Ovary (tissue), 9 donors: Measurements from ENCODE around the gene CCR6. TPM values are rescaled to one million over a fixed set of nuclear protein-coding genes. Genes with fewer than 3 reads are reported as not detected.

Experiments
- DNase-seq, 5 donors: peaks; one replicate each; pipeline ENCODE4 v3.0.0-alpha.2; 2019 to 2020
- H3K27ac ChIP-seq, 2 donors: fragments of 200-600 bp; one replicate each; pipeline versions ENCODE4 v1.5.1 to v1.8.0; 2019 to 2022
- H3K27me3 ChIP-seq: fragments of 200-600 bp; one replicate; pipeline ENCODE4 v1.8.0; 2022
- H3K36me3 ChIP-seq: fragments of 200-600 bp; sonication (generic); one replicate; pipeline ENCODE4 v1.5.1; 2019
- H3K4me1 ChIP-seq: one replicate; pipeline ENCODE4 v1.8.1; 2013; ENCODE audit warnings: mild to moderate bottlenecking, moderate library complexity; ENCODE audit not compliant: insufficient read depth
- H3K4me3 ChIP-seq: fragments of 200-600 bp; sonication (generic); one replicate; pipeline ENCODE4 v1.5.1; 2017
- H3K9me3 ChIP-seq, 2 donors: fragments of 200-600 bp in 1 of 2; sonication (generic) in 1 of 2; one replicate each; pipeline versions ENCODE4 v1.5.1 to v1.8.1; 2013 to 2019; ENCODE audit warnings: mild to moderate bottlenecking in 1 of 2, moderate library complexity in 1 of 2
- EP300 ChIP-seq: sonication (generic); formaldehyde crosslinking; IDR thresholded peaks from one replicate; pipeline ENCODE4 v1.6.1; 2017; ENCODE audit warnings: antibody characterized with exemption
- POLR2A ChIP-seq: fragments of 450-650 bp; IDR thresholded peaks from one replicate; pipeline ENCODE4 v1.6.1; 2017; ENCODE audit warnings: antibody characterized with exemption, mild to moderate bottlenecking, moderate library complexity
- WGBS, 3 donors: extraction: QIAGEN DNeasy Blood & Tissue Kit in 1 of 3; methylation state at CpG; one replicate each; pipeline versions ENCODE4 v1.1.5 to v1.1.7; 2013 to 2017; 5-methylcytosine and 5-hydroxymethylcytosine counted together
- intact Hi-C, 4 donors: fragments of 100-400 bp; cut with DNase I; formaldehyde crosslinking; loops; one replicate each; pipeline versions ENCODE4 v1.11.0 to v1.15.1; 2022 to 2023
- polyA plus RNA-seq, 2 donors: library from polyadenylated mRNA; stranded (reverse); fragments of 200-250 nt in 1 of 2; fragments of 350-450 nt in 1 of 2; fragmentation: Illumina TruSeq in 1 of 2; extraction: RNeasy Lipid Tissue Mini Kit (QIAGEN cat#74804) in 1 of 2; gene quantifications; one replicate each; pipeline ENCODE4 v1.2.3, GENCODE V29; 2013 to 2014
- total RNA-seq, 7 donors: library from RNA; depleted of rRNA in 2 of 7; stranded (reverse); fragments of >200 nt in 2 of 7; fragmentation: NEBNext Ultra II Directional in 3 of 7; extraction: Animal tissue kit (Norgen Biotek cat#: 25700) in 3 of 7; gene quantifications; one replicate each; pipeline versions ENCODE4 v1.1.0 to v1.2.4, GENCODE V29; 2016 to 2023
- TF ChIP-seq, protein P1 (sequence below), 3 donors: fragments of 450-650 bp in 2 of 3; fragments of 200-600 bp in 1 of 3; IDR thresholded peaks; one replicate each; pipeline versions ENCODE4 v1.5.1 to v1.8.0; 2016 to 2022; ENCODE audit warnings: antibody characterized with exemption in 3 of 3, mild to moderate bottlenecking in 1 of 3
- donor health status: DM: no; HTN: no; CAD: no; lungs with moderate emphysema.
- donor health status: DM: no; HTN: no; CAD: no.
- donor health status: Bipolar disorder and iron deficiency.
- donor health status: DM: yes; HTN: yes; CAD: no.
- donor health status: DM: no; HTN: no; CAD: no.
- donor health status: DM: yes; HTN: yes; CAD: no.

The CCR6 gene
- total and polyA plus RNA-seq, 9 donors = 0.18 TPM; not detected in 8

DNA sequence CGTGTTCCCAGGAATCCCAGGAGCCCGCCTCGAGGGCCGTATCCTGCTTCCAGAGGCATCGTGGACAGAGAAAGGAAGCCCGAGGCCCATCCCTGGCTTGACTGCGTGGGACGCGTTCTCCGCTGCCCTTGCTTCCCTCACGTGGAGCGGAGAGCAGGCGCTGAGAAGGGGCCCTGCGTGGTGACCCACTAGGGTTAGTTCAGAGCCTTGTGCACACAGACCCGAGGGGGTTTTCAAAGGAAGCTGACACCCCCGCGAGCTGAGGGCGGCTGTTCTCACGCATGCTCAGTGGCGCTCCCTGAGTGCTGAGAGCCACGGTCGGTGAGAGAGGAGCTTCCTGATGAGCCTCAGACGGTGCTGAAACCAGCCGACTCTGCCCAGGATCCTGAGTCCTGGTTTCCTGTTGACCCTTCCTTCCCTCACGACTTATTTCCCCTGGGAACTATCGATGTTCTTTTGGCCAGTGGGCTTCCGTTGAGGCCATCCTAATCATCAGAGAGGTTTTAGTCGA lies 28.9 kb upstream of the CCR6 start:
- no peak for DNase-seq
- intact Hi-C loops = no loop called here
- Histone ChIP-seq H3K36me3 (no peaks in the 10 kb centered on the region), H3K27me3 (no peaks in the 10 kb centered on the region), H3K9me3 (no peaks in the 10 kb centered on the region), H3K4me3 (no peak overlapping the region), H3K27ac (no peak overlapping the region), H3K4me1 (no peaks in the 10 kb centered on the region)
- no peak for TF ChIP-seq EP300
- TF ChIP-seq, protein P1, sequence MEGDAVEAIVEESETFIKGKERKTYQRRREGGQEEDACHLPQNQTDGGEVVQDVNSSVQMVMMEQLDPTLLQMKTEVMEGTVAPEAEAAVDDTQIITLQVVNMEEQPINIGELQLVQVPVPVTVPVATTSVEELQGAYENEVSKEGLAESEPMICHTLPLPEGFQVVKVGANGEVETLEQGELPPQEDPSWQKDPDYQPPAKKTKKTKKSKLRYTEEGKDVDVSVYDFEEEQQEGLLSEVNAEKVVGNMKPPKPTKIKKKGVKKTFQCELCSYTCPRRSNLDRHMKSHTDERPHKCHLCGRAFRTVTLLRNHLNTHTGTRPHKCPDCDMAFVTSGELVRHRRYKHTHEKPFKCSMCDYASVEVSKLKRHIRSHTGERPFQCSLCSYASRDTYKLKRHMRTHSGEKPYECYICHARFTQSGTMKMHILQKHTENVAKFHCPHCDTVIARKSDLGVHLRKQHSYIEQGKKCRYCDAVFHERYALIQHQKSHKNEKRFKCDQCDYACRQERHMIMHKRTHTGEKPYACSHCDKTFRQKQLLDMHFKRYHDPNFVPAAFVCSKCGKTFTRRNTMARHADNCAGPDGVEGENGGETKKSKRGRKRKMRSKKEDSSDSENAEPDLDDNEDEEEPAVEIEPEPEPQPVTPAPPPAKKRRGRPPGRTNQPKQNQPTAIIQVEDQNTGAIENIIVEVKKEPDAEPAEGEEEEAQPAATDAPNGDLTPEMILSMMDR (IDR thresholded peaks at IDR 0.05) = no peak
- TF ChIP-seq POLR2A = no peak
- WGBS, 3 donors = 83 to 91% (median 89%) methylated on average over 28 of the region's 28 CpGs

DNA sequence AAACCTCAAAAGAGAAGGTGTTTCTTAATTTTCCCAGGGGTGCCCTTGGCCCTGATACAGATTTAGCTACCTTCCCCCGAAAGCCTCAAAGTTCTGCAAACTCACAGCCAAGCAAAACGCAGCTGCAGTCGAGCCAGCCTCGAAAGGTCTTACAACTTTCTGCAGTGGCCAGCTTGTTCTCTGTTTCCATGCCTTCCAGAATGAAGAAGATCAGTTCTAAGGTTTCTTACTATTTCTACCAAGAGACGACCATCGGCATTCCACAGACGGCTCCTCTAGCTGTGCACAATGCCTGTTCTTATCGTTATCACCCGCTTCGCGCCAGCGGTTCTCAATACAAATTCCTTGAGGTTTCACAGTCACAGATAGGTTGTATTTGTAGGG lies 28.5 kb upstream of the CCR6 start:
- 31 to 61% (median 38%) methylated on average over 12 of the region's 12 CpGs for WGBS, 3 donors
- H3K36me3 ChIP-seq = no peaks in the 10 kb centered on the region

DNA sequence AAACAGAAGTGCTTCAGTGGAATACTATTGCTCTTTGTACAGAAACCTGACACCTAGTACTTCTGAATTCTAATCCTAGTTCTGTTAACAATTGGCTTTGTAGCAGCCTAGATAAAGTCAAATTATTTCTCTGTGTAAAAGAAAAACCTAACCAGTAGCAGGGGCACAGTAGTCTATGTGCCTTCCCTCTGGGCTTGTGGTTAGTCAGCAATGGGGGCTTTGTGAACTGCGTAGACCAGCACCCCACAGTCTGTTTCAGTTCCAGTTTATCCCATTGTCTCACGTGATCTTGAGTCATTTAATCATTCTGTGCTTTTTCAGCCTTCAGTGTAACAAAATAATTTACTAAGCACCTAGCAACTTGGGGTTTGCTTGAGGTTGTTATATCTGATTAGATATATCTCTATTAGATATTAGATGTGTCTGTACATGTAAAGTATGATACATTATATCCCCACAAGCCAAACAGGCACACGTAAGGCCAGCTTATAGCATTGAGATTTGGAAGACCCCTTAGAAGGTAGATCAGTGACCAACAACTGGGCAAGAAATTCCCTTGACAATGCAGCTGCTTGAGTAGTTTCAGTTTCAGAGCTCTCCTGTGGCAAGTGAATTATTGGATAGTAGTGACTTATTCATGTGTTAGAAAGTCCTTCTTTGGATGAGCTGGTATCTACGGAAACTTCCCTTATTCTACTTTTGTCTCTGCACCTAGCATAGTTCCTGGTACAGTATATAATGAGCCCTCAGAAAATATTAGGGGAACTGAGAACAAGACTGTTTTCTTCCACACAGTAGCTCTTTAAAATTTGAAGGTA lies 27.9 kb upstream of the CCR6 start:
- H3K4me3 ChIP-seq = no peak overlapping the region
- H3K27me3 ChIP-seq = no peaks in the 10 kb centered on the region
- 68 to 72% (median 70%) methylated on average over 4 of the region's 4 CpGs for whole genome bisulfite sequencing, 3 donors
- H3K9me3 ChIP-seq = no peaks in the 10 kb centered on the region
- H3K27ac ChIP-seq = no peak overlapping the region
- intact Hi-C loops = no loop called here
- no peak for TF ChIP-seq POLR2A
- no peak for TF ChIP-seq EP300
- TF ChIP-seq, protein P1 (IDR thresholded peaks at IDR 0.05) = no peak
- H3K4me1 ChIP-seq = no peaks in the 10 kb centered on the region
- DNase-seq = no peak
- no peaks in the 10 kb centered on the region for H3K36me3 ChIP-seq

More for the DNA sequence above, 28.5 kb upstream of the CCR6 start:
- H3K4me3 ChIP-seq = no peak overlapping the region
- DNase-seq = no peak
- H3K27ac ChIP-seq = no peak overlapping the region
- H3K4me1 ChIP-seq = no peaks in the 10 kb centered on the region
- no peaks in the 10 kb centered on the region for H3K9me3 ChIP-seq
- TF ChIP-seq EP300 = no peak
- no peak for TF ChIP-seq POLR2A
- TF ChIP-seq, protein P1 (IDR thresholded peaks at IDR 0.05) = no peak
- intact Hi-C loops = no loop called here
- no peaks in the 10 kb centered on the region for H3K27me3 ChIP-seq

DNA sequence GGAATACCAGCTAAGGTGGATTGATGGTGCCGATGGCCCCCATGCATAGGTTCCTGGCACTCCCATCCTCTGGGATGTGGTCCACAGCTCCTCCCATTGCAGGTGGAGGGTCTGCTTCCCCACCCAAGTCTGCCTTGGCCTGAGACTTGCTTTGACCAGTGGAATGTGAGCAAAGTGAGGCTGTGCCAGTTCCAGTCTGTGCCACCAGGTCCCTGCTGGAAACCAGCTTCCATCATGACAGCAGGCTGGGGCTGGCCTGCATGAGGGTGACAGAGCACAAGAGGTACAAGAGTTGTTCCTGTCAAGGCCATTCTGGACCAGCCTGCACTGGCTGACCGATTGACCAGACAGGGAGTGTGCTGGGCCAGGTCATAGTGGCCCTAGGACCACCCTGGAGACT lies 27.0 kb upstream of the CCR6 start:
- TF ChIP-seq EP300 (no peak), POLR2A (no peak)
- TF ChIP-seq, protein P1 (IDR thresholded peaks at IDR 0.05) = no peak
- Histone ChIP-seq H3K27ac (no peak overlapping the region), H3K36me3 (no peaks in the 10 kb centered on the region), H3K4me3 (no peak overlapping the region), H3K4me1 (no peaks in the 10 kb centered on the region), H3K27me3 (no peaks in the 10 kb centered on the region), H3K9me3 (no peaks in the 10 kb centered on the region)
- WGBS, 3 donors = 87 to 92% (median 91%) methylated on average over 2 of the region's 2 CpGs
- no peak for DNase-seq
- intact Hi-C loops = no loop called here
